Osteocyte (in vitro differentiated cells): ENCODE measurements around the gene TRAF5. TPM values are rescaled to one million over a fixed set of nuclear protein-coding genes. Genes with fewer than 3 reads are reported as not detected.
"Not testable (repeated sequence)": the region's sequence is repeated elsewhere in the genome, so short reads cannot be mapped to it uniquely, and the experiment has no call there.

Experiments used
- DNase-seq: peaks from one replicate; pipeline ENCODE4 v3.0.0; 2021; ENCODE audit warnings: mixed read lengths; ENCODE audit not compliant: unreplicated experiment; ENCODE audit errors: extremely low spot score
- H3K27ac Mint-ChIP-seq: one replicate; pipeline ENCODE4 v1.8.0; 2021; ENCODE audit warnings: mild to moderate bottlenecking, mixed read lengths; ENCODE audit not compliant: unreplicated experiment
- H3K27me3 Mint-ChIP-seq: one replicate; pipeline ENCODE4 v1.8.0; 2021; ENCODE audit warnings: mixed read lengths; ENCODE audit not compliant: unreplicated experiment
- H3K36me3 Mint-ChIP-seq: one replicate; pipeline ENCODE4 v1.8.0; 2021; ENCODE audit warnings: mixed read lengths; ENCODE audit not compliant: unreplicated experiment
- H3K4me1 Mint-ChIP-seq: one replicate; pipeline ENCODE4 v1.8.0; 2021; ENCODE audit warnings: mixed read lengths; ENCODE audit not compliant: unreplicated experiment
- H3K4me3 Mint-ChIP-seq: one replicate; pipeline ENCODE4 v1.8.0; 2021; ENCODE audit warnings: mild to moderate bottlenecking, moderate library complexity, mixed read lengths; ENCODE audit not compliant: unreplicated experiment
- H3K9me3 Mint-ChIP-seq: one replicate; pipeline ENCODE4 v1.8.0; 2021; ENCODE audit warnings: mixed read lengths; ENCODE audit not compliant: unreplicated experiment
- total RNA-seq: library from RNA; stranded (reverse); gene quantifications from 2 replicates; pipeline ENCODE4 v1.2.1, GENCODE V29; 2021
- TF ChIP-seq, protein P1 (sequence below): fragments of 200-600 bp; sonication (generic); IDR thresholded peaks from 2 replicates; pipeline ENCODE4 v1.5.0; 2021; ENCODE audit warnings: antibody characterized with exemption, mild to moderate bottlenecking, moderate library complexity

TRAF5 gene
- total RNA-seq, 1 donor from 2014 or later, result 45.2 TPM

- Mint-ChIP-seq H3K27me3 (no peaks in the 10 kb centered on the region), H3K9me3 (no peaks in the 10 kb centered on the region), H3K4me3 (peak overlapping the region; percentile 86), H3K4me1 (peaks cover 30% of the 10 kb centered on the region), H3K36me3 (peaks cover 6% of the 10 kb centered on the region), H3K27ac (peak overlapping the region; percentile 99)
- no peak for DNase-seq
- TF ChIP-seq, protein P1, sequence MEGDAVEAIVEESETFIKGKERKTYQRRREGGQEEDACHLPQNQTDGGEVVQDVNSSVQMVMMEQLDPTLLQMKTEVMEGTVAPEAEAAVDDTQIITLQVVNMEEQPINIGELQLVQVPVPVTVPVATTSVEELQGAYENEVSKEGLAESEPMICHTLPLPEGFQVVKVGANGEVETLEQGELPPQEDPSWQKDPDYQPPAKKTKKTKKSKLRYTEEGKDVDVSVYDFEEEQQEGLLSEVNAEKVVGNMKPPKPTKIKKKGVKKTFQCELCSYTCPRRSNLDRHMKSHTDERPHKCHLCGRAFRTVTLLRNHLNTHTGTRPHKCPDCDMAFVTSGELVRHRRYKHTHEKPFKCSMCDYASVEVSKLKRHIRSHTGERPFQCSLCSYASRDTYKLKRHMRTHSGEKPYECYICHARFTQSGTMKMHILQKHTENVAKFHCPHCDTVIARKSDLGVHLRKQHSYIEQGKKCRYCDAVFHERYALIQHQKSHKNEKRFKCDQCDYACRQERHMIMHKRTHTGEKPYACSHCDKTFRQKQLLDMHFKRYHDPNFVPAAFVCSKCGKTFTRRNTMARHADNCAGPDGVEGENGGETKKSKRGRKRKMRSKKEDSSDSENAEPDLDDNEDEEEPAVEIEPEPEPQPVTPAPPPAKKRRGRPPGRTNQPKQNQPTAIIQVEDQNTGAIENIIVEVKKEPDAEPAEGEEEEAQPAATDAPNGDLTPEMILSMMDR, result no peak
Measured at GRCh38 chr1:211382182-211382713, 55.6 kb downstream of the TRAF5 start.

- Mint-ChIP-seq H3K27ac (peak overlapping the region; percentile 99), H3K27me3 (no peaks in the 10 kb centered on the region), H3K4me3 (peak overlapping the region; percentile 86), H3K4me1 (peaks cover 23% of the 10 kb centered on the region), H3K36me3 (peaks cover 3% of the 10 kb centered on the region), H3K9me3 (no peaks in the 10 kb centered on the region)
- TF ChIP-seq, protein P1, result no peak
- peak; percentile 97 for DNase-seq
Measured at GRCh38 chr1:211382714-211383480, 56.3 kb downstream of the TRAF5 start.

GRCh38 chr1:211384524-211384923 is 57.9 kb downstream of the TRAF5 start:
- Mint-ChIP-seq H3K36me3 (peaks cover 3% of the 10 kb centered on the region), H3K27me3 (peaks cover 3% of the 10 kb centered on the region), H3K4me1 (peaks cover 16% of the 10 kb centered on the region), H3K4me3 (no peak overlapping the region), H3K27ac (no peak overlapping the region), H3K9me3 (no peaks in the 10 kb centered on the region)
- no peak for DNase-seq
- TF ChIP-seq, protein P1, result no peak

- DNase-seq, result no peak
- Mint-ChIP-seq H3K27me3 (peaks cover 3% of the 10 kb centered on the region), H3K4me3 (no peak overlapping the region), H3K36me3 (peaks cover 1% of the 10 kb centered on the region), H3K9me3 (no peaks in the 10 kb centered on the region), H3K4me1 (peaks cover 14% of the 10 kb centered on the region), H3K27ac (no peak overlapping the region)
- TF ChIP-seq, protein P1, result no peak
Measured at GRCh38 chr1:211386921-211387320, 60.3 kb downstream of the TRAF5 start.

DNA sequence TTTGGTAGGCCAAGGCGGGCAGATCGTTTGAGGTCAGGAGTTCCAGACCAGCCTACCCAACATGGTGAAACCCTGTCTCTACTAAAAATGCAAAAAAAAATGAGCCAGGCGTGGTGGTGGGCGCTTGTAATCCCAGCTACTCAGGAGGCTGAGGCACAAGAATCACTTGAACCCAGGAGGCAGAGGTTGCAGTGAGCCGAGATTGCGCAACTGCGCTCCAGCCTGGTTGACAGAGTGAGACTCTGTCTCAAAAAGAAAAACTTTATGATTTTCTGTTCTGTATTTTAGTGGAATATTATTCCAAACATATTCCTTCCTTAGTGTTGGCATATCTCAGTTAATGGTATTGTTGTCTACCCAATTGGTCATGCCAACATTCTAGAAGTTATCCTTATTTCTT is 64.2 kb downstream of the TRAF5 start:
- H3K4me1 Mint-ChIP-seq, H3K4me3 Mint-ChIP-seq, H3K27me3 Mint-ChIP-seq, H3K9me3 Mint-ChIP-seq, H3K36me3 Mint-ChIP-seq, DNase-seq, H3K27ac Mint-ChIP-seq: not testable (repeated sequence)
